Measurements from ENCODE around the gene SLC22A14.

SLC22A14 gene

DNA sequence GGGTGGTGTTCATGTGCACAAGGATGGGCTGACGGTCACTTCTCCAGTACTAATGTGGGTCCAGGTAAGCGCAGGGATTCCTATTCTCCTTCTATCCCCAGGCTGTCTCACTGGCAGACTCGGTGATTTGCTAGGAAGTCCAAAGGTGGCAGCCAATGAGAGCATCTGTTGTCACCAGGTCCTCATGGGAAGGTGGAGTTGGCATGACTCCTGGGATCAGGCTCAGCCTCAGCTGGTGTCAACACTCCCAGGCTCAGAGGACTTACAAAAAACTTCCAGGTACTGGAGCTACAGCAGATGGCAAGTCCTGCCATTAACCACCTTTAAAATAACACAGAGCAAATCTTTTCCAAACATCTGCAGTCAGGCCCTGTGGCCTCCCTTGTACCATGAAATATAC lies 78.3 kb downstream of the SLC22A14 start:
- no peak for DNase-seq (ENCODE audit: low read depth in 2 of 2)
- TF ChIP-seq, protein P1, sequence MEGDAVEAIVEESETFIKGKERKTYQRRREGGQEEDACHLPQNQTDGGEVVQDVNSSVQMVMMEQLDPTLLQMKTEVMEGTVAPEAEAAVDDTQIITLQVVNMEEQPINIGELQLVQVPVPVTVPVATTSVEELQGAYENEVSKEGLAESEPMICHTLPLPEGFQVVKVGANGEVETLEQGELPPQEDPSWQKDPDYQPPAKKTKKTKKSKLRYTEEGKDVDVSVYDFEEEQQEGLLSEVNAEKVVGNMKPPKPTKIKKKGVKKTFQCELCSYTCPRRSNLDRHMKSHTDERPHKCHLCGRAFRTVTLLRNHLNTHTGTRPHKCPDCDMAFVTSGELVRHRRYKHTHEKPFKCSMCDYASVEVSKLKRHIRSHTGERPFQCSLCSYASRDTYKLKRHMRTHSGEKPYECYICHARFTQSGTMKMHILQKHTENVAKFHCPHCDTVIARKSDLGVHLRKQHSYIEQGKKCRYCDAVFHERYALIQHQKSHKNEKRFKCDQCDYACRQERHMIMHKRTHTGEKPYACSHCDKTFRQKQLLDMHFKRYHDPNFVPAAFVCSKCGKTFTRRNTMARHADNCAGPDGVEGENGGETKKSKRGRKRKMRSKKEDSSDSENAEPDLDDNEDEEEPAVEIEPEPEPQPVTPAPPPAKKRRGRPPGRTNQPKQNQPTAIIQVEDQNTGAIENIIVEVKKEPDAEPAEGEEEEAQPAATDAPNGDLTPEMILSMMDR (IDR thresholded peaks at IDR 0.05; ENCODE audit: low read depth, low read length) = no peak
- H3K4me3 ChIP-seq (replicated peaks in 1 of 2; ENCODE audit: low read depth in 2 of 2, low read length in 2 of 2) = no peak overlapping the region

DNA sequence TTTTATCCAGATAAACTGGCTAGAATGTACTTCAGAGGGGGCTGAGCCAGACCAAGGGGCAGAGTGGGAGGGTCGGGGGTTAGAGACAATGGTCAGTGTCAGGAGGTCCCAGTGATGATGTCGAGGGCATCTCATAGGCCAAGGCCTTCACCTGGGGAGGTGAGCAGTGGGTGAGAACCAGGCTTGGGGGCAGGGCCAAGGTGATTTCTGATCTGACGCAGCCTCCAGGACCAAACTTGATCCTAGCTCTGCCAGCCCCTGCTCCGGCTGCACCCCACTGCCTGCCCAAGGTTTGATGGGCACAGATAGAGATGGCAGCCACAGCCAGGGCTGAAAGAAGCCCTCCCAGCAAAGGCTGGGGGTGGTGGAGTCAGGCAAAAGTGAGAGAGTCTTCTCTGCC lies 79.4 kb downstream of the SLC22A14 start:
- TF ChIP-seq, protein P1 (IDR thresholded peaks at IDR 0.05; ENCODE audit: low read depth, low read length) = no peak
- H3K4me3 ChIP-seq (replicated peaks in 1 of 2; ENCODE audit: low read depth in 2 of 2, low read length in 2 of 2) = no peak overlapping the region
- DNase-seq (ENCODE audit: low read depth in 2 of 2) = no peak

DNA sequence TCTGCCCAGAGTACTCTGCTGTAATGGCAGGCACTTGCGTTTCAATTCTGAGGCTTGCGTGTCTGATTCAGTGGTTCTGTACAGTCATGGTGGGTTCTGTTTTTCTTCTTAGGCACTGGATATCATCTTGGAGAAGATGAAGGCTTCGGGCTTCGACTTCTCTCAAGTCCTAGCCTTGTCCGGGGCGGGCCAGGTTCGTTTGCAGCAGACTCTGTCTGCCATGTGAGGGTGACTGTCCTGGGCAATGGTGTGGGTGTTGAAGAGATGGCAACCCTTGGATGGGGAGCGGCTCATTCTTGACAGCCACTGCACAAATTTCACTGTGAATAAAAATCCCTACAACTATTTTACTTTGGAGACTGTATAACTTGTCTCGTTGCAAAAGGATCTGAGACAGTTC lies 80.7 kb downstream of the SLC22A14 start:
- TF ChIP-seq, protein P1 (IDR thresholded peaks at IDR 0.05; ENCODE audit: low read depth, low read length) = no peak
- no peak for DNase-seq (ENCODE audit: low read depth in 2 of 2)
- H3K4me3 ChIP-seq (replicated peaks in 1 of 2; ENCODE audit: low read depth in 2 of 2, low read length in 2 of 2) = no peak overlapping the region

DNA sequence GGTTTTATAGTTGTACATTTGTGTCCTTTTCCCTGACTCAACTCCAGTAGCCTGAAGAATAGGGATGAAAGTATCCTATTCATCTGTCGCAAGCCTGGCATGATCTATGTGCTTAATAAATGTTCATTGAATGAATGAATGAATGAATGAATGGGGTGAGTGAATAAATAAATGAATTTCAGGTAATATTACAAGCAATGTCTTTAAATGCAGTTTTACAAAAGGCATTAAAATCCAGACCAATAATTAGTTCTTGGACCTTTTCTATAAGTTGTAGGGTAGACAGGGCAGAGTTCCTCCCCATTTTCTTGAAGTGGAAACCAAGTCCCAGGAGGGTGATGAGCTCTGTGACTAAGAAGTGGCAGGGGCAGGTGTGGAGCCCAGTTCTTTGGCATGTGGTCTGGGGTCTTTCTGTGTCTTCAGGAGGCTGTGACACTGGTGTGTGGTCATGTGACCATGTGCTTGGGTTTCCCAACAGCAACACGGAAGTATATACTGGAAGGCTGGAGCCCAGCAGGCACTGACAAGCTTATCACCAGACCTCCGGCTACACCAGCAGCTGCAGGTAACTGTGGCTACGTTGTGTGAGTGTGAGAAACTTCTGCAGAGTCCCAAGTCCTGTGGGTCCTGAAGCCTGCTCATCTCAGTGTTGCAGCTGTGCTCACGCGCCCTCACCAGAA lies 82.8 kb downstream of the SLC22A14 start:
- no peak overlapping the region for H3K4me3 ChIP-seq (replicated peaks in 1 of 2; ENCODE audit: low read depth in 2 of 2, low read length in 2 of 2)
- TF ChIP-seq, protein P1 (IDR thresholded peaks at IDR 0.05; ENCODE audit: low read depth, low read length) = no peak
- DNase-seq (ENCODE audit: low read depth in 2 of 2) = no peak

DNA sequence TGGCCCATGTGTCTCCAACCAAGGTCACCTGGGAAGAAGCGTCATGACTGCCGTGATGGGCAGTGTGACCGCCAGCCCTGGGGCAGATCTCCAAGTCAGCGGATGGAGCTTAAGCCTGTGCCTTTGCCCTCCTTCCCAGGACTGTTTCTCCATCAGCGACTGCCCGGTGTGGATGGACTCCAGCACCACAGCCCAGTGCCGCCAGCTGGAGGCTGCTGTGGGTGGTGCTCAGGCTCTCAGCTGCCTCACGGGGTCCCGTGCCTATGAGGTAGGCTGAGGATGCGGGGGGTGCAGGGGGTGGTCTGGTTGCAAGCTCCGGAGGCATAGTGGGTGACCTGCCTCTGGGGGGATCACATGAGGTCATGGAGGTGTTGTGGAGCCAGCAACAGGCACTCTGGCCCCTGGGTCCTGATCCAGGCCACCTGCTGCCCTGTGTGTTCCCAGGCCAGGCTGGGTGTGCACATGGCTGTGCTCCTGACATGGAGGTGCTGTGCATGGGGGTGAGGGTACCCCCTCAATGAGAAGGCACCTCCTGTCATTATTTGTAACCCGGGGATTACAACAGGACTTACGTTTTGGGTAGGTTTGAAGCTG lies 83.5 kb downstream of the SLC22A14 start:
- DNase-seq (ENCODE audit: low read depth in 2 of 2) = no peak
- no peak overlapping the region for H3K4me3 ChIP-seq (replicated peaks in 1 of 2; ENCODE audit: low read depth in 2 of 2, low read length in 2 of 2)
- TF ChIP-seq, protein P1 (IDR thresholded peaks at IDR 0.05; ENCODE audit: low read depth, low read length) = no peak

DNA sequence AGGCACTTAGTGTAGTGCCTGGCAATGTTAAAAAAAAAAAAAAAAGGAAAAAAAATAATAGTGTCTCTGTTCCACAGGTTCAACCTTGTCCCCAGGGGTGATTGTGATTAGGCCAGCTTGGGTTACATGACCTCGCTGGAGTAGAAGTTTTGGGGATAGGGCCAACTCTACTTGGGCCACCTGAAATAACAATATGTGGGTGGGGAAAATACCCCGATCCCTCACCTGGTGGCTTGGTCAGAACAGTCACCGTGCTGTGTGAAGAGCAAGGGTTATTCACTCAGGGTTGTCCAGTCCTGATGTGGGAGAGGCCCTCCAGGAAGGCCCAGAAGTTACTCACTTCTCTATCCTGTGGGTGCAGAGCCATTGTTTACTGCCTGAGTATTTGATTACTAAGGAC lies 84.0 kb downstream of the SLC22A14 start:
- TF ChIP-seq, protein P1 (IDR thresholded peaks at IDR 0.05; ENCODE audit: low read depth, low read length) = no peak
- H3K4me3 ChIP-seq (replicated peaks in 1 of 2; ENCODE audit: low read depth in 2 of 2, low read length in 2 of 2) = no peak overlapping the region
- no peak for DNase-seq (ENCODE audit: low read depth in 2 of 2)
